GM18861 (cell line): ENCODE data around the gene C18orf63.

ENCODE experiments used
- ATAC-seq: cut with Tn5 transposase; IDR thresholded peaks from one replicate; pipeline ENCODE4 v1.9.1; 2021; ENCODE audit not compliant: unreplicated experiment

C18orf63 gene

GRCh38 chr18:74407888-74408287 is 92.2 kb downstream of the C18orf63 start:
- no peak for ATAC-seq
